GM04504 (cell line): Measurements from ENCODE around the gene DLEU7.
A peak's percentile ranks its signal among the peaks of the same experiment; 100 is the strongest.

Experiments used
- DNase-seq: peaks from one replicate; pipeline ENCODE4 v3.0.0-alpha.2; 2012; ENCODE audit warnings: low read depth

The DLEU7 gene

DNA sequence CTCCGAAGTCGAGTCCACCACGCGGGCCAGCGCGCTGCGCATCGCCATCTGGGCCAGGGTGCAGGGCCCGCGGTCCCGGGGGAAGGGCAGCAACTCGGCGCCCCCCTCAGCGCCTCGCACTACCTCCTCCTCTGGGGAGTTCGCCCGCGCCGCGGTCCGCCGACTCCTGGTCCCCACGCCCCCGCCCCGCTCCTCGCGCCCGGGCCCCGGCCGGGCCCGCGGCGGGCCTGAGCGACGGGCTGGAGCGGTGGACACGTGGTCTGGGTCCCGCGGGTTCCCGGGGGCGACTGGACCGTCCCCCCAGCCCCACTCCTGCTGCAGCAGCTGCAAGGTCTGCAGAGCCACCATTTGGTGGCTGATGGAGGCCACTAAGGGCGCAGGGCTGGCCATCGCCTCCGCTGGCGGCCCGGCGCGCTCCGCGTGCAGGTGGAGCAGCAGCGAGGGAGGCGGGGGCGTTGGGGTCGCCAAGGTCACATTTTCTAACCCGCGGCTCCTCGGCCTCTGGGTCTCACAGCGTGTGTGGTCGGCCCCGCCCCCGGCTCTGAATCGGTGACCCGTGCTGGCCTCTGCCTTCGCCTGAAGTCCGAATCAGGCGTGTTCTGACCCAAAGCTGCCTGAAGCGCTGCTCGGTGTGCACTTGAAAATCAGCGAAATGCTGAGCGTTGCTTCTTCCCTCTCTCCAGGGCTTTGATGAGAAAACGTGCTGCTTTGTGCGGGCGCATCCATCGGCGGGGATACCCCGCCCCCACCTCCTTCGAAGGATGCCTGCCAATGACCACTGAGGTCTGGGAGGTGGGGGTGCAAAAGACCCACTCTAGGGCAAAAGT lies at the start of gene DLEU7:
DLEU7 (minus strand) TSS at position 436 of the 827 bp plus-strand sequence; CDS start at position 390, 46 bp downstream.
- no peak for DNase-seq

DNA sequence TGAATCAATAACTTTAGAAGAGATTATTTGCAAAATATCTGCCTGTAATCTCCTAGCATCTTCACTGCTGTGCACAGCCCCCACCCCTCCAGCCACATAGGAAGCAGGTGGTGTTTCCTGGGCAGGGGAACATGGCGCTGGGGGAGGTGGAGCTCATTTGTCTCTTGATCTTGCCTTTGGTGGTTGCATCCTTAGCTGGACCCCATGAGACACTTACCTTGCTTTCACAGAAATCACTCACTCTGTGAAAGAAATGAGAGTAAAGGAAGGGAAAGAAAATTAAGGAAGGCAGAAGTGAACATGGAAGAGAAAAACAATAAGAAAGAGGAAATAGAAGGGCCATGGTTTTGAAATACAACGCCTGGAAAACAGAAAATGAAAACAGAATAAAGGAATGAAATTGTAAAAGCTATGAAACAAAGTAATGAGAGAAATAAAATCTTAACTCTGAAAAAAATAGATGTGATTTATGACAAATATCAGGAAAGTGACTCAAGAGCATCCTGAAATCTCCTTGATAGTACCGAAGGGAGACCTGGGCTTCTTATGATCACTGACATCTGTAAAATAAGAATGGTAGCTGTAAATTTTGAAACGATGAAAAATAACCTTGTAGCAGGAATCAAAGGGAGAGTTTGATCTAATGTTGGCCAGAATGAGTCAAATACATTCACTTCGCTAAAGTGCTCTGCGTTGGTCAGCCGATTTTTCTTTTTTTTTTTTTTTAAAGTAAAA lies 48.9 kb upstream of the DLEU7 start:
- no peak for DNase-seq

DNA sequence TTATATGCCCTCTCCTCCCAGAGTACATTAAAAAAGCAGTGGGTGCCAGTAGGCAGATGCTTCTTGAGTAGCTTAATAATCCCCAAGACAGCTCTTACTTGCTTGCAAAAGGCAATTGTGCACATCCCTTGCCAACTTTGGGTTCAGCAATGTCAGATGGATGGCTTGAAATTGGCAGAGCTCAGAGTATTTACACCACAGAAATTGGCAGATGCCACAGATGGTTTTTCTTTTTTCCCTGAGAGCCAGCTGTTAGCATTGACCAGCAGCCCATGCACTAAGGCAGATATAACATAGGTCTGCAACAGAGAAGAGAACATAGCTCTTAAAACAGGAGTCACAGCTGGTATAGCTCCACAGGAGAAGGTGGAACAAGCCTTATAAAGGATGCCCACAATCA lies 47.7 kb upstream of the DLEU7 start:
- no peak for DNase-seq

DNA sequence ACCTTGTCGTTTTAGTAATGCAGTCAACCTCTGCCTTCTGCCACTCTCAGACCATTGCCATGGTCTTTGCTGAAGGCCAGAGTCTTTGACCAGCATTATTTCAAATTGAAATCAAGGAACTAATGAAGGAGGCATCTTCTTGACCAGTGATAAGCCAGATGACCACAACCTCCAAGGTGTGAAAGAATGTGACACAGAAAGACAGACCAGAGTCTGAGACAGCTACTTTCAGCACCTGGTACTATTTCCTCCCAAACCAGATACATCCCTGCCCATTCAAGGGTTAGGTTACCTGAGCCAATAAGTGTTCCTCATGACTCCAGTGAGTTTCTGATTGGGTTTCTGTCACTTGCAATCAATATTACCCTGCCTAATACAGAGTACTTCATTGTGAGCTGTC lies 45.8 kb upstream of the DLEU7 start:
- no peak for DNase-seq

DNA sequence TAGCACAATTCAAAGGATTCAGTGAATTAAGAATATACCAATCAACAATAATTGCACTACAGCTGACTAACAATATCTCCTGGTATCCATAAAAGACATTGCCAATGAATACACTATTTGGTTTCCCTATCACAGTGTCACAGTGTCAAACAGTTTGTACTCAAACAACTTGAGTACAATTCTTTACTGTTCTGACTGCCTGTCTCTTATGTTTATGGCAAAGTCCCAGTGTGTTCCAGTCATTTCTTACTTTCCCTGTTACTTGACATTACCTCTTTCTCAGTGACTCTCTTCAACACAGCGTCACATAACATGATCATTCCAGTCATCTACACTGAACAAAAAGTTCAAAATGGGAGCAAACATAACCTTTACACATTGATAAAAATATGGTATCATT lies 44.9 kb upstream of the DLEU7 start:
- no peak for DNase-seq

DNA sequence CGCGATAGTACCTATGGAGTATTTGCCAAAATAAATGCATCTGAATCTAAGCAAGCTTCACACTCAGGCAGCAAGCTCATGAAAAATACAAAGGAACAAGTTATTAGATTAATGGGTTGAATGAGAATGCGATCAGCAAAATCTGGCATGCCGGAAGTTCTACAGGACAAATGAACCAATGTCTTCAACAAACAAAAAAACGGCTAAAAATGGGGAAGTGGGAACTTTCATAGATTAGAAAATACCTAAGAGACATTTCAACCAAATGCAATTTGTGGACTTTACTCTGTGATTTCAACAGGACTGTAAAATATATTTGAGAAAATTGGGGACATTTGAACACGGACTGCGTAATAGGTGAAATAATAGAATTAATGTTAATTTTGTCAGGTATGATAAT lies 43.7 kb upstream of the DLEU7 start:
- DNase-seq: no peak

DNA sequence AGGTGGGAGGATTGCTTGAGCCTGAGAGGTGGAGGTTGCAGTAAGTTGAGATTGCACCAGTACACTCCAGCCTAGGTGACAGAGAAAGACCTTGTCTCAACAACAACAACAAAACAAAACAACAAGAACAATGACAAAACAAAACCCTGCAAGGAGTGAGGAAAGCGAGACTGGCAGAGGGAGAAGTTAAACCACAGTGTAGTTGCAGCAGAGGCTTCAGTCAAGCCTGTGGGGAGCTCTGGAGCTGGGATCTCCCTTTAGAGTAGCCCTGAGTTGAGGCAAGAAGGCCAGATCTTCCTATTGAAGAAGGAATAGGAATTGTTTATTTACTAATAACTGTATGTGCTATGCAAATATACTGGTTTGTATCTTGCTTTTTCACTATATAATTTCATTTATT lies 40.8 kb upstream of the DLEU7 start:
- no peak for DNase-seq

DNA sequence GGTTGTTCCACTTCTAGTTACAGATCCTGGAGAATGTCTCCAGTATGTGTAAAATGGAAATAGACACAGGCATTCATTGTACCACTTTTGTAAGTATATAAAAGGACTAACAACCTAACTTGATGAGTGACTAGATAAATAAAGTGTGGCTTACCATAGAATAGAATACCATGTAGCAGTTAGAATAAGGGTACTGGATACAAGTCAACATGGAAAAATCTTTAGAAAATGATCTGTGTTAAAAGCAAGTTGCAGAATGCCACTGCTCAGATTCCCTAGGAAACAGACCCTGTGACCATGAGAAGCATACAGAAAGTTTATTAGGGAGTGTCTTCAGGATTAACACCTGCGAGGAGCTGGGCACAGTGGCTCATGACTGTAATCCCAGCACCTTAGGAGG lies 40.2 kb upstream of the DLEU7 start:
- no peak for DNase-seq

DNA sequence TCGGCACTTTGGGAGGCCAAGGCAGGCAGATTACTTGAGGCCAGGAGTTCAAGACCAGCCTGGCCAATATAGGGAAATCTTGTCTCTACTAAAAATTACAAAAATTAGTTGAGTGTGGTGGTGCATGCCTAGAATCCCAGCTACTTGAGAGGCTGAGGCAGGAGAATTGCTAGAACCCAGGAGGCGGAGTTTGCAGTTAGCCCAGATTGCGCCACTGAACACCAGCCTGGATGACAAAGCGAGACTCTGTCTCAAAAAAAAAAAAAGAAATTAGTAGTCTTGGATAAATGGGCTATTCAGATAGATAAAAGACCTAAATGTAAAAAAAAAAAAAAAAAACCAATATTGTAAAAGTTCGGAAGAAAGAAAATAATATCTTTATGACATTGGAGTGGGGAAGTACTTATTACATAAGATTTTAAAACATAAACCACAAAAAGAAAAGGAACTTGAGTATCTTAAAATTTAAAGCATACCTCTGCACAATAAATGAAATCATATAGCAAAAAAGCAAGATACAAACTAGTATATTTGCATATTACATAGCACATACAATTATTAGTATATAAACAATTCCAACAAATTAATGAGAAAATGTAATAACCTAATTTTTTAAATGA lies 39.4 kb upstream of the DLEU7 start:
- DNase-seq: no peak

DNA sequence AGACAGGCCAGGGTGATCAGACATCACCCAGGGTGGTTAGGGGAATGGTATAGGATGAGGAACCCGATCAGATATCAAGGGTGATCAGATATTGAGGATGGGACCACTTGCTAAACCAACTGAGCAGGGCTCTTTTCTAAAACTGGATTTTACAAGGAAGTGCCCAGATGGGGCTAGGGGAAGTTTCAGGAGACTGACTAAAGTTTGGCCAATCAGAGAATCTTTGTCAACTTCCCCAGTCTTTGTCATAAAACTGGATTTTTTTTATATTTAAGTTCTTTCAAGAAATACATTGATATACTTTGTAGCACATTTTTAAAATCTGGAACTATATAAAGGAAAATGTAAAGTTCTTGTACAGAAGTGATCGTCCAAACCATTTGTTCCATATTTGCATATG lies 30.5 kb upstream of the DLEU7 start:
- DNase-seq: no peak

DNA sequence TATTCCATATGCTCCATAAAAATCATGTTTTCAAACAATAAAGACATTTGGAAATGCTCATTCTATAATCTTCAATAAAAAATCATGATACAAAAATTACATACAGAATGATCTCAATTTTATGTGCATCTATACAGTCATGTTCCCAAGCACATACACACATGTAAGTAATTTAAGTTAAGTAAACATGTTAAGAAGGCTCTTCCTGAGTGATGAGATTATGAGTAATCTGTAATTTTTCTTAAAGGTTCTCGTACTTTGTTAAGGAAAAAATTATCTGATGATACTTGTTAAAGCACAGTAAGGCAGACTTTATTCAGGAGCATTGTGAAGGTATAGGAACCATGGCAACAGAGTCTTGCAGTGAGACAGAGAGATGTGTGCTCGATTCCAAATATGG lies 30.0 kb upstream of the DLEU7 start:
- DNase-seq: no peak

DNA sequence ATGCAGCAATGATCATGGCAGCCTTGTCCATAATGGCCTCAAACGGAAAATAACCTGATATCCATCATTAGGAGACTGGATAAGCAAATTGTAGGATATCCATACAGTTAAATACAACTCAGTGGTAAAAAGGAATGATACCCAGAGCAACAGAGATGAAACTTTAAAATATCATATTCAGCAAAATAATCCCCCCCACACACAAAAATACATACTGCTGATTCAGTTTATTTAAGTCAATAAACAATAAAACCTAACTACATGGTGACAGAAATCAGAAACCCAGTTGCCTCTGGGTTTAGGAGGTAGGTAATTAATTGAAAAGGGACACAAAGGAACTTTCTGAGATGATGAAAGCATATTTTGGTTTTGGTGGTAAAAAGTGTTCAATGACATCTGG lies 27.9 kb upstream of the DLEU7 start:
- no peak for DNase-seq

DNA sequence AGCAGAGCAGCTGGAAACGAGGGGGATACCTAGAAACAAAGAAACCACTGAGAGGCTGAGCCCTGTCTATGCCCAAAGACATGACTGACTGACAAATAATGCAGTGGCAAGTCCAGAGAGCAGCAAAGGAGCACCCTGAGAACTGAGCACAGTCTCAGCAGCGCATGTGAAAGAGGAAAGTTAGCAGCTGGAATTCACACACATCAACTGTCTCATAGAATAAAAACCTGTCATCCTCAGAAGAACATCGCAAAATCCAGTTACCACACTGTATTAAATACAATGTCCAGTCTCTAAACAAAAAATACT lies 24.1 kb upstream of the DLEU7 start:
- no peak for DNase-seq

DNA sequence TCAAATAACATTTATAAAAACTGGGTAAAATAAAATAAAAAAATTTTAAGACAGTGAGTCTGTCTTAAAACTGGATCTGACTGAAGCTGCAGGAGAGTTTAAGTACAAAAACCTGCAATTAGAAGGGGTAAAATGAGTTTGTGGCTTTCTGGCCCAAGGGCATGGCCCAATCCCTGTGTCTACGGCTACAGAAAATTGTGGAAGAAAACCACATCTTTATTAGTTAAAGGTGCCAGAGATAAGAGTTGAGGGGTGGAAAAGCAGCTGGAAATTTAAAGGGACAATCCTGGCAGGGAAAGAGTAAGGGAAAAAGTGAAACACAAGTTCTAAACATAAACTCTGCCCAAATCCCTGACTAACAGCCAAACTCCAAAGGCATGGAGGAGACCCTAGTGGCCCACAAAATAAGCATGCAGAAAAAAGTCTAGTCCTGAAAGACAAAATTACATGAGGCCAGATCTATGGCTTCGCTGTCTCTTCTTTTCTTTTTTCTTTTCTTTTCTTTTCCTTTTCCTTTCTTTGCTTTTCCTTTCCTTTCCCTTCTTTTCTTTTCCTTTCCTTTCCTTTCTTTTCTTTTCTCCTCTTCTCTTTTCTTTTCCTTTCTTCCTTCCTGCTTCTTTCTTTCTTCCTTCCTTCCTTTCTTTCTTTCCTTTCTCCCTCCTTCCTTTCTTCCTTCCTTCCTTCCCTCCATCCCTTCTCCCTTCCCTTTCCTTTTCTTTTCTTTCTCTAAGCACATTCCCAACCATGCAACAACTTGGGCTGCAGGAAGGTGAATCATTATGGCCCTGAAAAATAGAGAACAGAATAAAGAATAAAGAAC lies 23.5 kb upstream of the DLEU7 start:
- DNase-seq: no peak

DNA sequence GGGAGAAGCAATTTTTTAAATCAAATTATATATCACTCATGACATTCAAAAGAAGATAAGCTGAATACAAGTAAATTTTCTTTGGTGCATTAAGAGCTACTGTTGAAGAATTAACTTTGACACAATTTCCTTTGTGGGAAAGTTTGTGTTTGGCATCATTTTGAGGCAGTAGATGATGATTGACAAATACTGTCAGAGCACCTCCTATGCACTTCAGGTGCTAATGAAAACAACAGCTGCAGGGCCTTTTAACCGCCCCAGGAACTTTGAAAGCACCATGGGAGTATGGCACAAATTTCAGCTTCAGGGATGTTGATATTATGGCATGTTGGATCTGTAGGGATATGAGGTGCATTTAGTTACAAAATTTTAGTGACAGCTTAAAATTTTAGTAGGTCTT lies 21.0 kb upstream of the DLEU7 start:
- DNase-seq: no peak

DNA sequence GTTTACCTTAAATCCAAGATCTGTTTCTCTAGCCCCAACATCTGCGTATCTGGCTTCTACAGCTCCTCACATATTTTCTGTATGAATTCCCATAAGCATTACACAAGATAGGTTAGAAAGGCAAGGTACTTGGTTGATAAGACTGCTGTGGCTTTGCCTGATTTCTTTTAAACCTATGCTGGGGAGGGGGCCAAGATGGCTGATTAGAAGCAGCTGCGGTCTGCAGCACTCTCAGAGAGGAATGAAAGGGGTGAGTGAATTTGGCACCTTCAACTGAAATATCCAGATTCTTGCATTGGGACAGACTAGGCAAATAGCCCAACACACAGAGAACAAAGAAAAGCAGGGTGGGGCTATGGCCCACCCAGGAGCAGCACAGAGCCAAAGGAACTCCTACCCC lies 12.2 kb upstream of the DLEU7 start:
- DNase-seq: no peak

DNA sequence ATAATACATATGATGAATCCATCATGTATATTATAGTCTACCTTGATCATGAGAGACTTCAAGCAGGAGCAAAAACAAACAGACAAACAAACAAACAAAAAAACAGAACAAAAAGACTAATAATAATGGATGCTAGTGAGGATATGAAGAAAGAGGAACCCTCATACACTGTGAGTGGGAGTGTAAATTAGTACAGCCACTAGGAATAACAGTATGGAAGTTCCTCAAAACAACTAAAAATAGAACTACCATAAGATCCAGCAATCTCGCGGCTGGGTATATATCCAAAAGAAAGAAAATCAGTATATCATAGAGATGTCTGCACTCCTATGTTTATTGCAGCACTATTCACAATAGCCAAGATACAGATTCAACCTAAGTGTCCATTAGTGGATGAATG lies 7.0 kb upstream of the DLEU7 start:
- DNase-seq: no peak

DNA sequence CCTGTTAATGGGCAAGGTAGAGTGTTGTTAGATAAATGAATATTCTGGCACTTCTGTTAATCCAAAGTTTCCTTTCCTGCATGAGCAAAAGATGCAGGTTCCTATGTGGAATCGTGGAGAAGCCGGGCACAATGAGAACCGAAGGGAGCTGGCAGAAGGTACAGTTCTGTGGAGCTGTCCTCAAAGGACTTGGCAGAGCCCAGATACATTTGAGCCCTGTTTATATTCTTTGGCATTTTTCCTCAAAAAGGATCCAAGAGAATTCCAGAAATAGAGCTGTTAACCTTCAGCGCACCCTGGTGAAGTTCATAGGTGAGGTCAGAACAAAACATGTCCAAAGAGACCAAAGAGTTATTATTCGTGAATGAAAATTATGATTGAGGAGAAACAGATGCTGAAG lies 4.0 kb upstream of the DLEU7 start:
- DNase-seq: no peak

DNA sequence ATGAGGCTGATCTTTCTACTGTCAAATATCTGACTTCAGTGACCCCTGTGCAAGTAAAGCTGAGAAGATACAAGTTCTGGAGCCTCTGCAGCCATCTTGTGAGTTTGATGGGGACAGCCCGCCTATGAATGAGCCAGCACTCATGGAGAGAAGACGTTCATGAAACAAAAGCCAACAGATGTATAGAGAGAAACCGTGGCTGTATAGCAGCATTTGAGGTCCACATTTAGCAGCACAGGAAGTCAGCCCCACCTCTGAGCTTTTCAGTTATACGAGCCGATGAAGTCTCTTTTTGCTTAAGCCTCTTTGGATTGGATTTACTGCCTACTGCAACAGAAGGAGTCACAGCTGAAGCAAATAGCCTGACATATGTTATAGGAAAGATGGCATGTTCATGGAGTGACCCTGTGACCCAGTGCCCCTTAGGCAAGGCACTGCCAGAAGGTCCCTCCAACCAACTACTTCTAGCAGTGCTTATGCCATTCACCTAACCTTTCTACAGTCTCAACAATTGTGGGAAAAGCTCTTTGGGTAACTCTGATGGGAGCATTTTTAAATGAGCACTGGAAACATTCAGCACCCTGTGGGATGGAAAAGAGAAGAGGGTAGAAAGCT lies 3.5 kb upstream of the DLEU7 start:
- DNase-seq: no peak

DNA sequence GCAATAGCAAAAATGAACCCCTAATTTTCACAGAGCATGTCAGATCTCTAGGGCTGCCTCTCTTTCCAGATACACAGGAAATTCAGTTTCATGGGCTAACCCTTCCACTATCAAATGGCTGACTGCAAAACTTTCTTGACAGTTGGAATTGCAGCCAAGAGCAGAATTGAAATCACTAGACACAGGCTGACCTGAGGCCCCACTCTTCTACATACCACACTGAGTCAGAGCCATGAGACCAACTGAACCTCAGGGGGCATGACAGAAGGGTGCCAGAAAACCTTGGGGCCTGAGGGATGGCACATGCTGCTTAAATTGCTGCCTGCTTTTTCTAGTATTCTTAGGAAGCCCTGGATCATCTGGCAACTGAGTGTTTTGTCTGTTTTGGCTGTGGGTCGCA lies 1.7 kb upstream of the DLEU7 start:
- DNase-seq: peak; percentile 3

DNA sequence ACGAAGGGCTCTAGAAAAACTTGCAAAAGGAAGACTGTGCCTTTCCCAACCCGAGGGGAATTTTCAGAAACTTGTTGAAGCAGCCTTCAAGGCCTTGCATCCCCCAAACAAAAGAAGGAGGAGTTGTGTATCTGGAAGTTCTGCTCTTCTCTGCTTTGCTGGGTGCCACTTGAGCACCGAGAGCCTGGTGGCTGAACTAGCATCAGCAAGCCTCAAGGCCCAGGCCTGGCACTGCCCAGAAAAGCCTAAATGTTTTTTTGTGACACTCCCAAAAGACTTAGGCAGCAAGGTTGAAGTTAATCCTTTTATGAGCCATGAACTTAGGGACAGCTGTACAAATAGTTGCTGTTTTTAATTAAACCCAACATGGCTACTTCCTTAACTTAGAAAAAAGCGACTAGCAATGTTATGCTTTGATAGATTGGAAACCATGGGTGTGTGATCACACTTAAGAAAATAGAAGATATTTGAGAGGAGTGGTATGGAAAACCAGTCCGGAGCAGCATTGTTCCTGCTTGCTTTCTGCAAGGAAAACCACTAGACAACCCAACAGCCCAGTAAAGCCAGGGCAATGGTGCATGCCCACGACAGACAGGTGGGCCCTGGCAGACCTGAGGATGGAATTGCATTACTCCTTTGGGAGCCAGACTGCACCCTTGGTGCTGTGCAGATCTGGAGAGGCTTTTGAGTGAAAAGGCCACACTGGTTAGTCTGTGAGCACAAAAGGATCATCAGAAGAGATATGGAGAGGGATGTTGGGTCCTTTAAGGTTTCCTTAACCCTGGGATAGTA lies 788 bp upstream of the DLEU7 start:
- DNase-seq: no peak

DNA sequence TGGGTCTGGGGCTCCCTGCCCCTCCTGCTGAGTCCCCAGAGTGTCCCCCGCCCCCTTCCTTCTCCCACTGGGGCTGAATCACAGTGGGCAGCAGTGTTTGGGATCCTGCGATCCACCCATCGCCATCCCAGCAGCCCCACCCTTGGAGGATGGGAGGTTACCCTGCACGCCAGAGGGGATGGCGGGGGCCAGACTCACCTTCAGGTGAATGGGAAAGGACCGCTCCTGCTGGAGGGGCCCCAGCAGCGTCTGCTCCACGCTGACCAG lies 569 bp downstream of the DLEU7 start:
- no peak for DNase-seq
